HUES6 (cell line): Measurements from ENCODE around the gene LRRK1.

Experiments used
- H3K27ac ChIP-seq: 2 replicates; pipeline ENCODE4 v1.7.0; 2013; ENCODE audit warnings: low read depth, mild to moderate bottlenecking, low read length, inconsistent platforms
- H3K27me3 ChIP-seq: 2 replicates; pipeline ENCODE4 v1.6.1; 2013; ENCODE audit warnings: low read length; ENCODE audit not compliant: control insufficient read depth, insufficient read depth
- H3K36me3 ChIP-seq: 2 replicates; pipeline ENCODE4 v1.6.1; 2013; ENCODE audit warnings: low read length; ENCODE audit not compliant: control insufficient read depth, insufficient read depth
- H3K4me1 ChIP-seq: 2 replicates; pipeline ENCODE4 v1.6.1; 2013; ENCODE audit warnings: low read length; ENCODE audit not compliant: control insufficient read depth, insufficient read depth
- H3K4me3 ChIP-seq: 2 replicates; pipeline ENCODE4 v1.5.1; 2013; ENCODE audit warnings: low read depth, low read length
- H3K9ac ChIP-seq: one replicate; pipeline ENCODE4 v1.6.1; 2013; ENCODE audit warnings: mild to moderate bottlenecking, low read length
- H3K9me3 ChIP-seq: 2 replicates; pipeline ENCODE4 v1.6.1; 2013; ENCODE audit warnings: low read depth, low read length; ENCODE audit not compliant: control insufficient read depth, insufficient read depth

The LRRK1 gene

DNA sequence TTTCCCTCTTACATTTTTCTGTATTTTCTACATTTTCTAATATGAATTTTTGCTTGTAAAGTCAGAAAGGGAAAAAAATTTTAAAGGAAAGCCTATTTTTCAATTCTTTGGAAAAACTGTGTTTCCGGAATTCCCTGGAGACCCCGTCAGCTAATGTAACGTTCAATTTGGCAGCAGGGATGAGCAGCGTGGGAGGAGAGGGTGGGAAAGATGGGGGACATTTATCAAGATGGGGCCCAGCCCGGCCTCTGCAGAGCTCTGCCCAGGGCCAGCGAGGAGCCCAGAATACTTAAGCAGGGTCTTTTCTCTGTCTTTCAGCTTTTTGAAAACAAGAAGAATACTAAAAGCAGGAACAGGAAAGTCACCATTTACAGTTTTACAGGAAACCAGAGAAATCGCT, 129.0 kb downstream of the LRRK1 start:
- Histone ChIP-seq H3K9me3 (no peaks in the 10 kb centered on the region), H3K36me3 (no peaks in the 10 kb centered on the region), H3K27ac (no peak overlapping the region; the same call in 1 of the 2 replicates), H3K4me1 (peaks cover 38% of the 10 kb centered on the region), H3K4me3 (no peak overlapping the region), H3K27me3 (peaks cover 2% of the 10 kb centered on the region; the same call in 1 of the 2 replicates), H3K9ac (no peak overlapping the region)

DNA sequence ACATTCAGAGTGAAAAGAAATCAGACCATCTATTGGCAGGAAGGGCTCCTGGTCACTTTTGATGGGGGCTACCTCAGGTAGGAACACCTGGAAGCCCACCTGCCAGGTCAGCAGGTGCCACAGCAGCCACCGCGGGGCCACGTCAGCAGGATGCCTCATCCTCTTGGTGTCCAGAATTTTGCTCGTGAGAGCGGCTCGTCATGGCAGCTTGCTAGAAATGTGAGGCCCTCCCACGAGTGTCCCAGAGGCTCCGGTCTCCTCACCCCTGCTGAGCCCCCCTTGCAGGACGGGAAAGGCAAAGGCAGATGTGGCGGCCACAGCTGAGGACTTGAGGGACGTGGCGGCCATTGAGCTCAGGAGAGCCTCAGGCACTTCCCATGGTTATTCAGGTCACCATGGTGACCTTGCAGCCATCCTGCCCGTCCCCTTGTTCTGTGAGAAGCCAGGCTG, 129.4 kb downstream of the LRRK1 start:
- Histone ChIP-seq H3K9me3 (no peaks in the 10 kb centered on the region), H3K27ac (no peak overlapping the region), H3K27me3 (peaks cover 2% of the 10 kb centered on the region; the same call in 1 of the 2 replicates), H3K9ac (no peak overlapping the region), H3K36me3 (no peaks in the 10 kb centered on the region), H3K4me3 (no peak overlapping the region), H3K4me1 (peaks cover 38% of the 10 kb centered on the region)

- Histone ChIP-seq H3K9me3 (no peaks in the 10 kb centered on the region), H3K4me1 (peaks cover 38% of the 10 kb centered on the region), H3K36me3 (no peaks in the 10 kb centered on the region), H3K27ac (no peak overlapping the region), H3K4me3 (no peak overlapping the region), H3K9ac (no peak overlapping the region), H3K27me3 (peaks cover 2% of the 10 kb centered on the region; the same call in 1 of the 2 replicates)
These were observed 130.1 kb downstream of the LRRK1 start for GRCh38 chr15:101049282-101049681.

DNA sequence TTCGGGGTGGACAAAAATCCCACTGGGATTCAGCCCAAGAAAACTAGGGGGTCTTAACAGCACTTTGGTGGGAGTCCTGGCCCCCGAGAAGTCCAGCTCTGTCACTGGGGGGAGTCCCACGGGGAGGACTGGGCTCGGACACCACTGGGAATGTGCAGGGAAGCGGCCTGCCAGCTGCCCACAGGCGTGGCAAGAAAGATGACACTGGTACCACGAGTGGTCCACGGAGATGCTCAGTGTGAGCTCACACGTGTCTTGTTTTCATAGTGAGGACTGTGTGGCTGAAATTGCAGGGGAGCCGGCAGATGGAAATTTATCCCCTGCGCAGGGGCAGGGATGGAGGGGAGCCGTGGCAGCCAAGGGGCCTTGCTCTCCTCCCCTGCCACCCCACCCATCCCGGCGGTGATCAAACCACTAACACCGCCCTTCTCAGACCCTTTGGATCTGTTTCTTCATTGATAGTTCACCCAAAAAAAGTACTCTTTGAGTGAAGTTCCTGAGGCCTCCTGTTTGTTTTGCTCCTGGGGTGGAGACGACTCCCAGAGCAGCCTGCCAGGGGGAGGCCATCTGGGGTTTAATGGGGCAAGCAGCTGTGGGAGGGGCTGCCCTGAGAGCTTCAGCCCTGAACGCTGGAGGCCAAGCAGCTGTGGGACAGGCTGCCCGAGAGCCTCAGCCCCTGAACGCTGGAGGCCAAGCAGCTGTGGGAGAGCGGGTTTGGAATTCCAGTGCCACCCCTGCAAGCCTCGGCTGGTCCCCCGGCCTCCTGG, 130.9 kb downstream of the LRRK1 start:
- H3K27me3 ChIP-seq, result peaks cover 2% of the 10 kb centered on the region; the same call in 1 of the 2 replicates
- H3K36me3 ChIP-seq, result no peaks in the 10 kb centered on the region
- no peaks in the 10 kb centered on the region for H3K9me3 ChIP-seq
- H3K4me1 ChIP-seq, result peaks cover 31% of the 10 kb centered on the region
- H3K27ac ChIP-seq, result no peak overlapping the region
- H3K4me3 ChIP-seq, result no peak overlapping the region
- no peak overlapping the region for H3K9ac ChIP-seq

DNA sequence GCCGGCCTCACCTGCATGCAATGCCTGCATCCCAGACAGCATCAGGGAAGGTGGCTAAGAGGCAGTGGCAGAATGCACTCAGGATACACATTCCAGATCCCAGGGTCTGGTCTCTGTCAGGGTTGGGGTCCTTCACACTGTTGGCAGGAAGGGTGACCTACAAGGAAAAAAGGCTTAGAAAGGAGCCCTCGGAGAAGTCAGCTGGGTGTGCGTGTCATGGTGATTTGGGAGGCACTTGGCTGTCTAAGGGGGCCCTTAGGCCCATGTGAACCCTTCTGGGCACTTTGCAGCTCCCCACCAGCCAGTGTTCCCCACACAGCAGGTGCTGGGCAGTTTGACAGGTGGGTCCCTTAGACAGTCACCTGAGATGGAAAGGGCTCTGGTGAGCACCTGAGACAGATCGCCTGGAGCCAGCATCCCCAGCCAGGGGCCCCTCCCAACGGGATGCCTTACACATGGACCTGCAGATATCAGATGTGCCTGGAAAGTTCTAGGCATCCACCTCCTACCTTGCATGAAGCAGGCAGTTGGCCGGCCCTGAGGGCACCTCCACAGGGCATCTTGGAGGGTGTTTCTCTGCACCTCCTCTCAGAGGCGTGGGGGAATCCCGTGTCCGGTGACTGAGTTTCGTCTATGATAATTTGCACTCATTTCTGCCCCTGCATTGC, 131.6 kb downstream of the LRRK1 start:
- H3K27ac ChIP-seq, result no peak overlapping the region
- peaks cover 2% of the 10 kb centered on the region; the same call in 1 of the 2 replicates for H3K27me3 ChIP-seq
- H3K4me1 ChIP-seq, result peaks cover 31% of the 10 kb centered on the region
- 0 out of 2 replicates have a peak, but pooled peaks cover 2% of the 10 kb centered on the region for H3K36me3 ChIP-seq
- H3K9me3 ChIP-seq, result no peaks in the 10 kb centered on the region
- H3K4me3 ChIP-seq, result no peak overlapping the region
- H3K9ac ChIP-seq, result no peak overlapping the region

DNA sequence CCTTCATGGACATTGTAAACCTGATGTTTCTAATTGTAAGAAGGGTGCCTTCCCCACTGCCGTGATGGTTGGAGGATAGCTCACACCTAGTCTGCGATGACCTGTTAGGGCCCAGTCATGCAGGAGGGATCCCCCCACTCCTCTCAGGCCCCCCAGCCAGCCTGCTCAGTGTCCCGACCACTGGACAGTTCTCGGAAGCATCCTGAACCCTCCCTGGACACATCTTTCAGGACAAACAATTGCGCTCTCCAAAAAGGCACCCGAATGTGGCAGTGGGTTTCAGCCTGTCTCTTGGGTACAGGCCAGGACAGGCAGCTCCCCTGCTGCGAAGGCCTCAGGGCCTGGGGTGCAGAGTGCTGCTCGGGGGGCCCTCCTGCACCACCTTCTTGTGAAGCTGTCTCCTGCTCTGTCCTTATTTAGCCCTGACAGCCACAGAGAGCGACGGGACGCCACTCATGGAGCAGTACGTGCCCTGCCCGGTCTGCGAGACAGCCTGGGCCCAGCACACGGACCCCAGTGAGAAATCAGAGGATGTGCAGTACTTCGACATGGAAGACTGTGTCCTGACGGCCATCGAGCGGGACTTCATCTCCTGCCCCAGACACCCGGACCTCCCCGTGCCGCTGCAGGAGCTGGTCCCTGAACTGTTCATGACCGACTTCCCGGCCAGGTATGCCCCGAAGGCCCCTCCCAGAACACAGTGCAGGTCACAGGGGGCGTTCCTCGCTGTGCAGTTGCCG, 132.3 kb downstream of the LRRK1 start:
- peaks cover 31% of the 10 kb centered on the region for H3K4me1 ChIP-seq
- no peak overlapping the region for H3K27ac ChIP-seq
- 0 out of 2 replicates have a peak, but pooled peaks cover 2% of the 10 kb centered on the region for H3K36me3 ChIP-seq
- no peaks in the 10 kb centered on the region for H3K9me3 ChIP-seq
- no peak overlapping the region for H3K4me3 ChIP-seq
- no peak overlapping the region for H3K9ac ChIP-seq
- 0 out of 2 replicates have a peak, but pooled peaks cover 2% of the 10 kb centered on the region for H3K27me3 ChIP-seq

DNA sequence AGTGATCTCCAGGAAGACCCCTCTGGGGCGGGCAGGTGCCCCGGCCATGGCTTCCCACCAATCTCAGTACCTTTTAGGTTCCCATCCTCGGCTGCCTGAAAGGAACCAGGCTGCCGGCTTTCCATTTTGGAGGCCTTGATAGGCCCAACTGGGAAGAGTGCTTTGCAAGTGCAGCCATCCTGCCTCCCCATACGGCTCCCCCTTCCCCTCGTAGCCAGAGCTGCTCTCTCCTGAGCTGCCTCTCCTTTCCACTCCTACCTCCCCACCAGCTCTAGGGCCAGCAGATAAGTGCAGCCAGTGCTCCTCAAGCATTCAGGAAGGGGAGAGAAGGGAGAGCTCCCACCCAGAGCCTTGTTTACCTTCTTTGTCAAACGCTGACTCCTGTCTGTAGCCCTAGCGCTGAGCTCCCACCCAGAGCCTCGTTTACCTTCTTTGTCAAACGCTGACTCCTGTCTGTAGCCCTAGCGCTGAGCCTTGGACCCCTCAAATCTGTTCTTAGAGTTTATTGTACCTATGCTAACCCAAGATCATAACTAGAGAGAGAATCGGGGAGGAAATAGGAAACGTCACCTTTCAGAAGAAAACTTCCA, 133.0 kb downstream of the LRRK1 start:
- no peaks in the 10 kb centered on the region for H3K9me3 ChIP-seq
- H3K4me1 ChIP-seq, result peaks cover 25% of the 10 kb centered on the region
- no peak overlapping the region for H3K9ac ChIP-seq
- 0 out of 2 replicates have a peak, but pooled peaks cover 2% of the 10 kb centered on the region for H3K36me3 ChIP-seq
- H3K27me3 ChIP-seq, result 0 out of 2 replicates have a peak, but pooled peaks cover 2% of the 10 kb centered on the region
- H3K4me3 ChIP-seq, result no peak overlapping the region
- no peak overlapping the region for H3K27ac ChIP-seq

GRCh38 chr15:101052681-101053121, 133.5 kb downstream of the LRRK1 start:
- Histone ChIP-seq H3K4me1 (peaks cover 19% of the 10 kb centered on the region), H3K27ac (no peak overlapping the region), H3K27me3 (0 out of 2 replicates have a peak, but pooled peaks cover under 1% of the 10 kb centered on the region), H3K36me3 (peaks cover 5% of the 10 kb centered on the region; the same call in 1 of the 2 replicates), H3K4me3 (no peak overlapping the region), H3K9ac (no peak overlapping the region), H3K9me3 (no peaks in the 10 kb centered on the region)

- Histone ChIP-seq H3K27ac (no peak overlapping the region), H3K4me3 (no peak overlapping the region)
These were observed 134.1 kb downstream of the LRRK1 start for GRCh38 chr15:101053261-101053660.

DNA sequence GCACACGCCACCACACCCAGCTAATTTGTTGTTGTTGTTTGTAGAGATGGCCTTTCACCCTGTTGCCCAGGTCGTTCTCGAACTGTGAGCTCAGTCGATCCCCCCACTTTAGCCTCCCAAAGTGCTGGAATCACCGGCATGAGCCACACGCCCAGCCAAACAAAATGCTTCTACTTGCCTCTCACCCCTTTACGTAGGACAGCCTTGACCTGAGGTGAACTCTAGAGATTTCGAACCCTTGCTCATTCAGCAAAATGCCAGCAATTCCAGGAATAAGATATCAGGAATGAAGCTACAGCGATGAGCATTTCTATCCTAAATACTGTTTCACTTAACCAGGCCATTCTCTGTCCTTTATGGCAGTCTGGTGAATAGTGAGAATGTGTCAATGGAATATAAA, 135.0 kb downstream of the LRRK1 start:
- Histone ChIP-seq H3K9me3 (no peaks in the 10 kb centered on the region), H3K27me3 (no peaks in the 10 kb centered on the region), H3K36me3 (peaks cover 17% of the 10 kb centered on the region; the same call in 1 of the 2 replicates), H3K9ac (no peak overlapping the region), H3K4me1 (peaks cover 9% of the 10 kb centered on the region; the same call in 1 of the 2 replicates), H3K27ac (no peak overlapping the region), H3K4me3 (no peak overlapping the region)

More at GRCh38 chr15:101053261-101053660, 134.1 kb downstream of the LRRK1 start:
- Histone ChIP-seq H3K36me3 (peaks cover 10% of the 10 kb centered on the region; the same call in 1 of the 2 replicates), H3K9ac (no peak overlapping the region), H3K9me3 (no peaks in the 10 kb centered on the region), H3K27me3 (no peaks in the 10 kb centered on the region), H3K4me1 (peaks cover 15% of the 10 kb centered on the region; the same call in 1 of the 2 replicates)
